ENCODE data around the gene FOXP1.

GRCh38 chr3:71402911-71403310 lies 180.6 kb downstream of the FOXP1 start:
- TF ChIP-seq EZH2 (IDR thresholded peaks at IDR 0.05; ENCODE audit: insufficient read depth, poor library complexity, severe bottlenecking) (no peak), EZH2phosphoT487 (IDR thresholded peaks at IDR 0.05; ENCODE audit: insufficient read depth, low read depth) (no peak)
